Measurements from ENCODE around the gene CDC42BPA.

The CDC42BPA gene

GRCh38 chr1:227330279-227331076 lies 12.2 kb upstream of the CDC42BPA start:
- H3K4me3 ChIP-seq (ENCODE audit: low read length): no peak overlapping the region
- no peak for TF ChIP-seq CTCF (conservative IDR thresholded peaks at IDR 0.05; ENCODE audit: low read depth, low read length)
- DNase-seq (ENCODE audit: low read depth): peak; percentile 19

DNA sequence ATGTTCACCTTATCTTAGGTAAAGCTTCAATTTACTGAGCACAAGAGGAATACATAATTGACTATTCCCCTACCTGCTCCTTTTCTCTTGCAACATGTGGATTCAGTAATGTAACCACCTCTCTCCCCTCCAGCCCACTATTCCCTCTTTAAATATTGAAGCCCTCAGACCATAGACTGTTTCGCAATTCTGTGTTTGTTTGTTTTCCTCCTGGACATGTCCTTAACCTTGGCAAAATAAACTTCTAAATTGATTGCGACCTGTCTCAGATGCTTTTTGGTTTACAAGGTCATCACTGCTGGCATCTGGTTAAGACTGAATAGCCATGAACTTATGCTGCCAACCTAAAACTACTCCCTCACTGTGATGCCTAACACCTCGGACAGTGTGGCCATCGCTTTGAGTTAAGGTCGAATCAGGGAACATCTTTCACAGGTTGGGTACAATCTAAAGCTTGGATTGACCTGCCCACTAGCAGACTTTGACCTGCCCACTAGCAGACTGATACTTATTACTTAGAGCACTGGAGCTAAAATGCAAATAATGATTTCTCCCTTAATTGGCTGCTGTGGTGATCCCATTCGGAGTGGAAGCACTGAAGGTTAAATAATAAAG lies 10.2 kb upstream of the CDC42BPA start:
- TF ChIP-seq CTCF (conservative IDR thresholded peaks at IDR 0.05; ENCODE audit: low read depth, low read length): no peak
- no peak for DNase-seq (ENCODE audit: low read depth)
- no peak overlapping the region for H3K4me3 ChIP-seq (ENCODE audit: low read length)

- no peak for TF ChIP-seq CTCF (conservative IDR thresholded peaks at IDR 0.05; ENCODE audit: low read depth, low read length)
- DNase-seq (ENCODE audit: low read depth): no peak
- H3K4me3 ChIP-seq (ENCODE audit: low read length): no peak overlapping the region
These were observed 6.9 kb upstream of the CDC42BPA start for GRCh38 chr1:227325156-227325555.

DNA sequence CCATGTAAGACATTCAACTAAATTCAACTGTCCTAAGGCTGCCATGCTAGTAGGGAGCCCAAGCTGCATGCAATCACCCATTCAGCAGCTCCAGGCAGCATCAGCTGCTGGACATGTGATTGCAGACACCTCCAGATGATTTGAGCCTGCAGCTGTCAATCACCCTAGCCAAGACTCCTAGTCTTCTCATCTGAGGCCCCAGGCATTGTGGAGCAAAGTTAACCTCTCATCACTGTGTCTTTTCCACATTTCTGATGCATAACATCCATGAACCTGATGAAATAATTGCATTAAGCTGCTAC lies 5.6 kb upstream of the CDC42BPA start:
- no peak for TF ChIP-seq CTCF (conservative IDR thresholded peaks at IDR 0.05; ENCODE audit: low read depth, low read length)
- H3K4me3 ChIP-seq (ENCODE audit: low read length): no peak overlapping the region
- DNase-seq (ENCODE audit: low read depth): no peak

DNA sequence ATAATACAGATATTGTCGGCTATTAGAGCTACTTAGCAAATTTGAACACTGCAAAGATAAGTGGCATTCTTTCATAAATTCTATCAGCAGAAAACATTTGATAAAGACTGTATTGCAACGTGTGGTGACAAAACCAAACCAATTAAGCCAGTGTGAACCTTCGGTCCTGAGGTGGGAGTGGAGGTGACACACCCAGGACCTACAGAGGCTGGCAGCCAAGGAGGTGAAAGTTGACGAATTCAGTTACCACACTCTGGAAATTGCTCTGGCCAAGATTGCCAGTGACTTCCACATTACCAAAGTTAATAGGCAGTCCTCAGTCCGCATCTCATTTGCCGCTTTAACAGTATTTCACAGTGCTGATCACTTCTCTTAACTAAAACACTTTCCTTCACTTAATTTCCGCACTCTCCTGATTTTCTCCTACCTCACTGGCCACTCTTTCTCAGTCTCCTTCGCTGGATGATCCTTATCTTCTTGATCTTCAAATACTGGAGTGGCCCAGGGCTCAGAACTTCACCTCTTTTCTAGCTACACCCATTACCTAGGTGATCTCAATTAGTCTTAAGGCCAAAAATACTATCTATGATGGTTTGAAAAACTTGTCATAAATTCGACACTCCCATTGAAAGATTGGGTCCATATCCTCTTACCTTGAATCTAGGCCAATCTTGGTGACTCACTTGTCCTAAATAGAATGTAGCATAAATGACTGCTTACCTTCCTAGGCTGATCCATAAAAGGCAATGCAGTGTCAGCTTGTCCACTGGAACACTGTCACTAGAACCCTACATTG lies 5.1 kb upstream of the CDC42BPA start:
- H3K4me3 ChIP-seq (ENCODE audit: low read length): no peak overlapping the region
- TF ChIP-seq CTCF (conservative IDR thresholded peaks at IDR 0.05; ENCODE audit: low read depth, low read length): no peak
- no peak for DNase-seq (ENCODE audit: low read depth)

DNA sequence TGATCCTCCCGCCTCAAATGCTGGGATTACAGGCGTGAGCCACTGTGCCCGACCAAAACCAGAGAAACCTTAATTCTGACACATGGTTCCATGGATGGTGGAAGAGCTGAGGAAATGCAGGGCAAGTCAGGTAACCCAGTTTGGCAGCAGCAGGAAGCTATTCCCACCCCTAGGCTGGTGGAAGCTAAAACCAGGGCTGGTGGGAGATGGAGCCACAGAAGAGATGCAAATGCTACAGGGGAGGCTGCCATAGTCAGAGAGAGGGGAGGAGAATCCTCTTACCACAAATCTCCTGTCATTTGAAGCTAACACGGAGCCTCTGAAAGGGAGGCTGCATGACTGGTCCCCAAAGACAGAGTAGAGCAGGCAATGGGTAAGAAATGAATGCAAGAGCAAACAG lies 4.1 kb upstream of the CDC42BPA start:
- no peak overlapping the region for H3K4me3 ChIP-seq (ENCODE audit: low read length)
- TF ChIP-seq CTCF (conservative IDR thresholded peaks at IDR 0.05; ENCODE audit: low read depth, low read length): no peak
- no peak for DNase-seq (ENCODE audit: low read depth)

Data from retinal pigment epithelial cell (primary cell).